GM23248 (cell line): ENCODE results near the gene TM4SF1. TPM values are rescaled to one million over a fixed set of nuclear protein-coding genes. Genes with fewer than 3 reads are reported as not detected.

ENCODE experiments used
- DNase-seq: peaks from one replicate; pipeline ENCODE4 v3.0.0-alpha.2; 2015
- H2AFZ ChIP-seq: fragments of 200-600 bp; sonication (generic); 2 replicates; pipeline ENCODE4 v1.6.1; 2016; ENCODE audit warnings: antibody characterized with exemption
- H3F3A ChIP-seq: fragments of 200-600 bp; sonication (generic); 2 replicates; pipeline ENCODE4 v1.6.1; 2016; ENCODE audit warnings: mild to moderate bottlenecking, antibody characterized with exemption, mixed run types; ENCODE audit not compliant: insufficient read depth
- H3K27ac ChIP-seq: fragments of 200-600 bp; sonication (generic); 2 replicates; pipeline ENCODE4 v1.5.1; 2016; ENCODE audit warnings: mild to moderate bottlenecking
- H3K27me3 ChIP-seq: fragments of 200-600 bp; sonication (generic); replicated peaks from 2 replicates; pipeline ENCODE4 v1.6.1; 2016; ENCODE audit warnings: mild to moderate bottlenecking; ENCODE audit not compliant: insufficient read depth
- H3K36me3 ChIP-seq: fragments of 200-600 bp; sonication (generic); 2 replicates; pipeline ENCODE4 v1.6.1; 2016; ENCODE audit warnings: low read depth, mild to moderate bottlenecking
- H3K4me1 ChIP-seq: fragments of 200-600 bp; sonication (generic); 2 replicates; pipeline ENCODE4 v1.6.1; 2016; ENCODE audit warnings: mild to moderate bottlenecking; ENCODE audit not compliant: insufficient read depth
- H3K4me2 ChIP-seq: fragments of 200-600 bp; sonication (generic); one replicate; pipeline ENCODE4 v1.6.1; 2016; ENCODE audit warnings: mild to moderate bottlenecking; ENCODE audit not compliant: unreplicated experiment
- H3K4me3 ChIP-seq: fragments of 200-600 bp; sonication (generic); 2 replicates; pipeline ENCODE4 v1.5.1; 2016; ENCODE audit warnings: mild to moderate bottlenecking
- H3K79me2 ChIP-seq: fragments of 200-600 bp; sonication (generic); 2 replicates; pipeline ENCODE4 v1.6.1; 2016; ENCODE audit warnings: mild to moderate bottlenecking; ENCODE audit not compliant: insufficient read depth
- H3K9ac ChIP-seq: fragments of 200-600 bp; sonication (generic); 2 replicates; pipeline ENCODE4 v1.6.1; 2016; ENCODE audit warnings: mild to moderate bottlenecking
- H3K9me2 ChIP-seq: fragments of 200-600 bp; sonication (generic); 2 replicates; pipeline ENCODE4 v1.6.1; 2016; ENCODE audit warnings: mixed run types, mild to moderate bottlenecking, moderate library complexity; ENCODE audit not compliant: insufficient read depth
- H3K9me3 ChIP-seq: fragments of 200-600 bp; sonication (generic); one replicate; pipeline ENCODE4 v1.6.1; 2017; ENCODE audit warnings: low read depth
- H4K20me1 ChIP-seq: fragments of 200-600 bp; sonication (generic); 2 replicates; pipeline ENCODE4 v1.6.0; 2016; ENCODE audit not compliant: insufficient read depth
- EZH2 ChIP-seq: fragments of 200-600 bp; sonication (generic); IDR thresholded peaks from 2 replicates; pipeline ENCODE4 v1.6.1; 2018; ENCODE audit warnings: antibody characterized with exemption, mild to moderate bottlenecking; ENCODE audit not compliant: insufficient read depth, poor library complexity, severe bottlenecking
- EZH2phosphoT487 ChIP-seq: fragments of 200-600 bp; sonication (generic); IDR thresholded peaks from 2 replicates; pipeline ENCODE4 v1.6.1; 2018; ENCODE audit warnings: antibody characterized with exemption, moderate library complexity, mild to moderate bottlenecking, low read depth; ENCODE audit not compliant: insufficient read depth
- WGBS, 2 experiments: methylation state at CpG; one replicate each; pipeline ENCODE4 v1.1.6; 2015 to 2017; ENCODE audit warnings: low lambda C conversion rate in 2 of 2, low coverage in 1 of 2; ENCODE audit errors: missing lambda C conversion rate in 2 of 2; 5-methylcytosine and 5-hydroxymethylcytosine counted together
- in situ Hi-C: fragments of 300-500 bp; cut with MboI; formaldehyde crosslinking; loops from 2 replicates; pipeline ENCODE4 v1.15.0; 2020
- polyA plus RNA-seq: library from polyadenylated mRNA; unstranded; fragments of >200 nt; fragmentation: Nextera tagmentation; extraction: Ambion mirVana; gene quantifications from 2 replicates; pipeline ENCODE4 v1.2.1, GENCODE V29; 2016
- total RNA-seq: library from RNA; depleted of rRNA; stranded (reverse); fragments of >200 nt; shearing (Covaris generic); gene quantifications from 2 replicates; pipeline ENCODE4 v1.2.3, GENCODE V29; 2014

TM4SF1 gene
- total and polyA plus RNA-seq, 2 experiments from 2014 or later = 10.5 to 10.7 TPM

- in situ Hi-C loops = no loop called here
- Histone ChIP-seq H3K4me2 (no peak overlapping the region), H3K27me3 (no peaks in the 10 kb centered on the region), H3K4me1 (0 out of 2 replicates have a peak, but pooled peaks cover under 1% of the 10 kb centered on the region), H4K20me1 (no peaks in the 10 kb centered on the region), H3K27ac (no peak overlapping the region), H3K4me3 (no peak overlapping the region), H3K36me3 (no peaks in the 10 kb centered on the region), H3K9ac (no peak overlapping the region), H2AFZ (no peak overlapping the region), H3F3A (peaks cover 13% of the 10 kb centered on the region), H3K79me2 (no peaks in the 10 kb centered on the region), H3K9me2 (no peaks in the 10 kb centered on the region), H3K9me3 (no peaks in the 10 kb centered on the region)
- DNase-seq = no peak
- whole genome bisulfite sequencing, 2 experiments = 91 to 93% methylated on average over 3 of the region's 3 CpGs
- TF ChIP-seq EZH2 = no peak
- no peak for TF ChIP-seq EZH2phosphoT487
These were observed 25.0 kb upstream of the TM4SF1 start for GRCh38 chr3:149402481-149402880.

- no peaks in the 10 kb centered on the region for H3K79me2 ChIP-seq
- no peak overlapping the region for H3K4me2 ChIP-seq
- H4K20me1 ChIP-seq = no peaks in the 10 kb centered on the region
- in situ Hi-C loops = no loop called here
- peaks cover 13% of the 10 kb centered on the region for H3F3A ChIP-seq
- H2AFZ ChIP-seq = no peak overlapping the region
- no peaks in the 10 kb centered on the region for H3K4me1 ChIP-seq
- H3K9ac ChIP-seq = no peak overlapping the region
- H3K36me3 ChIP-seq = no peaks in the 10 kb centered on the region
- 86 to 89% methylated on average over 2 of the region's 2 CpGs for WGBS, 2 experiments
- H3K27ac ChIP-seq = no peak overlapping the region
- H3K27me3 ChIP-seq = no peaks in the 10 kb centered on the region
- H3K4me3 ChIP-seq = no peak overlapping the region
- no peaks in the 10 kb centered on the region for H3K9me3 ChIP-seq
- DNase-seq = no peak
- H3K9me2 ChIP-seq = no peaks in the 10 kb centered on the region
- TF ChIP-seq EZH2phosphoT487 = no peak
- TF ChIP-seq EZH2 = no peak
These were observed 24.5 kb upstream of the TM4SF1 start for GRCh38 chr3:149401926-149402310.

- 68 to 73% methylated on average over 3 of the region's 3 CpGs for WGBS, 2 experiments
- Histone ChIP-seq H3K79me2 (no peaks in the 10 kb centered on the region), H3K36me3 (no peaks in the 10 kb centered on the region), H2AFZ (no peak overlapping the region), H3K9ac (no peak overlapping the region), H4K20me1 (no peaks in the 10 kb centered on the region), H3K9me3 (no peaks in the 10 kb centered on the region), H3F3A (peaks cover 13% of the 10 kb centered on the region), H3K4me2 (no peak overlapping the region), H3K9me2 (no peaks in the 10 kb centered on the region), H3K27me3 (no peaks in the 10 kb centered on the region), H3K27ac (no peak overlapping the region), H3K4me1 (no peaks in the 10 kb centered on the region), H3K4me3 (no peak overlapping the region)
- DNase-seq = peak; percentile 48
- TF ChIP-seq EZH2phosphoT487 (no peak), EZH2 (no peak)
- in situ Hi-C loops = no loop called here
These were observed 23.9 kb upstream of the TM4SF1 start for GRCh38 chr3:149401212-149401925.

GRCh38 chr3:149400645-149401044, 23.2 kb upstream of the TM4SF1 start:
- Histone ChIP-seq H3F3A (peaks cover 13% of the 10 kb centered on the region), H3K9ac (no peak overlapping the region), H4K20me1 (no peaks in the 10 kb centered on the region), H2AFZ (no peak overlapping the region), H3K4me3 (no peak overlapping the region), H3K4me1 (peaks cover 3% of the 10 kb centered on the region), H3K27ac (no peak overlapping the region), H3K4me2 (no peak overlapping the region), H3K27me3 (no peaks in the 10 kb centered on the region), H3K79me2 (no peaks in the 10 kb centered on the region), H3K9me2 (no peaks in the 10 kb centered on the region), H3K36me3 (no peaks in the 10 kb centered on the region), H3K9me3 (no peaks in the 10 kb centered on the region)
- in situ Hi-C loops = no loop called here
- TF ChIP-seq EZH2 (no peak), EZH2phosphoT487 (no peak)
- DNase-seq = no peak
